GM12874 (cell line): ENCODE results near the gene SCAPER.

Experiments used
- CTCF ChIP-seq: IDR thresholded peaks from 2 replicates; pipeline ENCODE4 v1.5.1; 2011; ENCODE audit warnings: low read depth, mild to moderate bottlenecking, control low read depth, low read length, moderate library complexity; ENCODE audit not compliant: insufficient read depth

The SCAPER gene

GRCh38 chr15:76330080-76330680 lies 575.0 kb downstream of the SCAPER start:
- peak; percentile 32; the same call in 1 of the 2 replicates for TF ChIP-seq CTCF

GRCh38 chr15:76328958-76329357 lies 576.2 kb downstream of the SCAPER start:
- no peak for TF ChIP-seq CTCF

- TF ChIP-seq CTCF: no peak
Measured at GRCh38 chr15:76328106-76328696, 576.9 kb downstream of the SCAPER start.

GRCh38 chr15:76327191-76328105 lies 577.7 kb downstream of the SCAPER start:
- no peak for TF ChIP-seq CTCF

- no peak for TF ChIP-seq CTCF
Measured at GRCh38 chr15:76325704-76326103, 579.4 kb downstream of the SCAPER start.

GRCh38 chr15:76324066-76324465 lies 581.1 kb downstream of the SCAPER start:
- no peak for TF ChIP-seq CTCF

- TF ChIP-seq CTCF: no peak
Measured at GRCh38 chr15:76321602-76322001, 583.5 kb downstream of the SCAPER start.
